Measurements from ENCODE around the gene MAST3.
A peak's percentile ranks its signal among the peaks of the same experiment; 100 is the strongest.

DNA sequence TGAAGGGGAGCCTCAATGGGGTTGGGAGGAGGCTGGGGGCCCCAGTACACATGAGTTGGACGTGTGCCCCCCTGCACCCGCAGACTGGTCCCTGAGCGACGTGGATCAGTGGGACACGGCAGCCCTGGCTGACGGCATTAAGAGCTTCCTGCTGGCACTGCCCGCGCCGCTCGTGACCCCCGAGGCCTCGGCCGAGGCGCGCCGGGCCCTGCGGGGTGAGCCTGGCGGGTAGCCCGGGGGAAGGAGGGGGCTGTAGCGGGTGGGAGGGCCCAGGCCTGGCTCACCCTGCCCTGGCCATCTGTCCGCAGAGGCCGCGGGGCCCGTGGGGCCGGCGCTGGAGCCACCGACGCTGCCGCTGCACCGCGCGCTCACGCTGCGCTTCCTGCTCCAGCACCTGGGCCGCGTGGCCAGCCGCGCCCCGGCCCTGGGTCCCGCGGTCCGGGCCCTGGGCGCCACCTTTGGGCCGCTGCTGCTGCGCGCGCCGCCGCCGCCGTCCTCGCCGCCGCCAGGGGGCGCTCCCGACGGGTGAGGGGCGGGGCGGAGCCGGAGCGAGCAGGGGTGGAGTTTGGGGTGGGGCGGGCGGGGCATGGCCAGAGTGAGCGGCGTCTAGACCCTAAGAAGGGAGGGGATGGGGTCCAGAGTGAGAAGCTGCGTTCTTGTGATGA lies 63.5 kb downstream of the MAST3 start:
- TF ChIP-seq, protein P1, sequence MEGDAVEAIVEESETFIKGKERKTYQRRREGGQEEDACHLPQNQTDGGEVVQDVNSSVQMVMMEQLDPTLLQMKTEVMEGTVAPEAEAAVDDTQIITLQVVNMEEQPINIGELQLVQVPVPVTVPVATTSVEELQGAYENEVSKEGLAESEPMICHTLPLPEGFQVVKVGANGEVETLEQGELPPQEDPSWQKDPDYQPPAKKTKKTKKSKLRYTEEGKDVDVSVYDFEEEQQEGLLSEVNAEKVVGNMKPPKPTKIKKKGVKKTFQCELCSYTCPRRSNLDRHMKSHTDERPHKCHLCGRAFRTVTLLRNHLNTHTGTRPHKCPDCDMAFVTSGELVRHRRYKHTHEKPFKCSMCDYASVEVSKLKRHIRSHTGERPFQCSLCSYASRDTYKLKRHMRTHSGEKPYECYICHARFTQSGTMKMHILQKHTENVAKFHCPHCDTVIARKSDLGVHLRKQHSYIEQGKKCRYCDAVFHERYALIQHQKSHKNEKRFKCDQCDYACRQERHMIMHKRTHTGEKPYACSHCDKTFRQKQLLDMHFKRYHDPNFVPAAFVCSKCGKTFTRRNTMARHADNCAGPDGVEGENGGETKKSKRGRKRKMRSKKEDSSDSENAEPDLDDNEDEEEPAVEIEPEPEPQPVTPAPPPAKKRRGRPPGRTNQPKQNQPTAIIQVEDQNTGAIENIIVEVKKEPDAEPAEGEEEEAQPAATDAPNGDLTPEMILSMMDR (IDR thresholded peaks at IDR 0.05) = peak; percentile 70
- no peak for TF ChIP-seq EZH2 (IDR thresholded peaks at IDR 0.05; ENCODE audit: borderline replicate concordance, insufficient read depth, low read depth, low read length, poor library complexity, severe bottlenecking)
